Kidney (tissue), 14 donors: ENCODE results near the gene MDFI. TPM values are rescaled to one million over a fixed set of nuclear protein-coding genes. Genes with fewer than 3 reads are reported as not detected.

ENCODE experiments used
- DNase-seq, 5 donors: peaks; one replicate each; pipeline ENCODE4 v3.0.0-alpha.2; 2013 to 2020
- FAIRE-seq: peaks from 2 replicates; lab custom pipeline; 2012; peaks lifted over from hg19 to GRCh38; lab: Jason Lieb, UNC
- H3K27ac ChIP-seq, 2 donors: one replicate each; pipeline ENCODE4 v1.7.0; 2013; ENCODE audit warnings: low read depth in 2 of 2, low read length in 2 of 2, inconsistent platforms in 1 of 2
- H3K27me3 ChIP-seq: one replicate; pipeline ENCODE4 v1.7.1; 2013; ENCODE audit warnings: low read length, inconsistent platforms; ENCODE audit not compliant: control insufficient read depth, insufficient read depth
- H3K36me3 ChIP-seq, 3 donors: one replicate each; pipeline versions ENCODE4 v1.7.0 to v1.7.1; 2013; ENCODE audit warnings: low read length in 3 of 3, control low read depth in 1 of 3, inconsistent platforms in 1 of 3; ENCODE audit not compliant: insufficient read depth in 3 of 3, control insufficient read depth in 2 of 3
- H3K4me1 ChIP-seq, 3 donors: one replicate each; pipeline versions ENCODE4 v1.7.0 to v1.7.1; 2013; ENCODE audit warnings: low read length in 3 of 3, inconsistent platforms in 1 of 3, low read depth in 1 of 3; ENCODE audit not compliant: control insufficient read depth in 2 of 3, insufficient read depth in 2 of 3
- H3K4me3 ChIP-seq, 3 donors: one replicate each; pipeline versions ENCODE4 v1.7.0 to v1.8.1; 2013; ENCODE audit warnings: low read length in 3 of 3, control low read depth in 1 of 3, inconsistent platforms in 1 of 3
- H3K9ac ChIP-seq, 3 donors: one replicate each; pipeline versions ENCODE4 v1.7.0 to v1.7.1; 2013; ENCODE audit warnings: low read length in 3 of 3, control low read depth in 1 of 3, inconsistent platforms in 1 of 3
- H3K9me3 ChIP-seq, 3 donors: one replicate each; pipeline versions ENCODE4 v1.7.0 to v1.7.1; 2013; ENCODE audit warnings: low read length in 3 of 3, control low read depth in 1 of 3, inconsistent platforms in 1 of 3; ENCODE audit not compliant: control insufficient read depth in 2 of 3, insufficient read depth in 1 of 3
- CTCF ChIP-seq: IDR thresholded peaks from 3 replicates; pipeline ENCODE4 v1.5.1; 2012; ENCODE audit warnings: mild to moderate bottlenecking, moderate library complexity, borderline replicate concordance; ENCODE audit not compliant: insufficient read depth; ENCODE audit errors: extremely low read depth
- intact Hi-C: fragments of 100-400 bp; cut with DNase I; formaldehyde crosslinking; loops from one replicate; pipeline ENCODE4 v1.11.1; 2022
- polyA plus RNA-seq: library from polyadenylated mRNA; stranded (reverse); fragments of 350-450 nt; fragmentation: Illumina TruSeq; extraction: RNeasy Lipid Tissue Mini Kit (QIAGEN cat#74804); gene quantifications from one replicate; pipeline ENCODE4 v1.2.3, GENCODE V29; 2014; ENCODE audit warnings: low read depth, low replicate concordance; ENCODE audit not compliant: insufficient read depth
- total RNA-seq: library from RNA; stranded (reverse); fragmentation: NEBNext Ultra II Directional; extraction: Animal tissue kit (Norgen Biotek cat#: 25700); gene quantifications from one replicate; pipeline ENCODE4 v1.2.1, GENCODE V29; 2021
- donor health status: control.
- donor health status: control.
- donor health status: control.
- donor health status: control.
- donor health status: control.
- donor health status: DM: yes; HTN: yes; CAD: no.
- donor health status: Normal renal cell carcinoma (clear cell type).

The MDFI gene
- total and polyA plus RNA-seq, 2 donors from 2014 or later: 2.3 to 16.9 TPM

- DNase-seq (peak in 1 of 5 donors; percentile 55), FAIRE-seq (no peak)
- no peak overlapping the region for H3K27ac ChIP-seq
Measured at GRCh38 chr6:41594766-41595165, 43.5 kb upstream of the MDFI start.

GRCh38 chr6:41595166-41595565 lies 43.1 kb upstream of the MDFI start:
- intact Hi-C loops: loop anchor here (10.0 kb wide), 1 partner anchor 130 kb away; no protein-coding TSS in a partner anchor
- no peak overlapping the region for H3K4me3 ChIP-seq

More at GRCh38 chr6:41594766-41595165, 43.5 kb upstream of the MDFI start:
- Histone ChIP-seq H3K27me3 (no peaks in the 10 kb centered on the region), H3K36me3 (peaks cover 4 to 25% (median 15%) of the 10 kb centered on the region in 3 donors), H3K4me1 (no peaks in the 10 kb centered on the region), H3K9me3 (no peaks in the 10 kb centered on the region), H3K9ac (no peak overlapping the region), H3K4me3 (no peak overlapping the region)
- intact Hi-C loops: loop anchor here (10.0 kb wide), 1 partner anchor 130 kb away; no protein-coding TSS in a partner anchor
- TF ChIP-seq CTCF: no peak

GRCh38 chr6:41596096-41596685 lies 42.1 kb upstream of the MDFI start:
- intact Hi-C loops: loop anchor here (10.0 kb wide), 1 partner anchor 131 kb away; no protein-coding TSS in a partner anchor
- peak in 1 of 5 donors; percentile 33 for DNase-seq
- Histone ChIP-seq H3K9ac (no peak overlapping the region), H3K4me3 (no peak overlapping the region), H3K4me1 (no peaks in the 10 kb centered on the region), H3K27me3 (no peaks in the 10 kb centered on the region), H3K9me3 (no peaks in the 10 kb centered on the region), H3K36me3 (peaks cover 2 to 21% (median 8%) of the 10 kb centered on the region in 3 donors), H3K27ac (no peak overlapping the region)
- FAIRE-seq: no peak
- TF ChIP-seq CTCF: no peak

More at GRCh38 chr6:41595166-41595565, 43.1 kb upstream of the MDFI start:
- no peak overlapping the region for H3K9ac ChIP-seq
- no peaks in the 10 kb centered on the region for H3K9me3 ChIP-seq
- H3K27ac ChIP-seq: no peak overlapping the region
- H3K27me3 ChIP-seq: no peaks in the 10 kb centered on the region
- FAIRE-seq (no peak), DNase-seq (peak in 1 of 5 donors; percentile 54)
- TF ChIP-seq CTCF: no peak
- H3K36me3 ChIP-seq: peaks cover 4 to 25% (median 15%) of the 10 kb centered on the region in 3 donors
- no peaks in the 10 kb centered on the region for H3K4me1 ChIP-seq
